Measurements from ENCODE around the gene PATL2.
"Not testable (repeated sequence)": the region's sequence is repeated elsewhere in the genome, so short reads cannot be mapped to it uniquely, and the experiment has no call there.

The PATL2 gene

GRCh38 chr15:44690245-44690644, 20.9 kb downstream of the PATL2 start:
- DNase-seq (ENCODE audit: low read depth in 2 of 2): not testable (repeated sequence)

GRCh38 chr15:44689318-44689717, 21.8 kb downstream of the PATL2 start:
- not testable (repeated sequence) for DNase-seq (ENCODE audit: low read depth in 2 of 2)

GRCh38 chr15:44682809-44683682, 28.1 kb downstream of the PATL2 start:
- peak; percentile 41 to 50 for DNase-seq (ENCODE audit: low read depth in 2 of 2)

GRCh38 chr15:44682211-44682610, 28.9 kb downstream of the PATL2 start:
- no peak for DNase-seq (ENCODE audit: low read depth in 2 of 2)

- no peak for DNase-seq (ENCODE audit: low read depth in 2 of 2)
Observed at GRCh38 chr15:44676676-44677075, 34.4 kb downstream of the PATL2 start.

- DNase-seq (ENCODE audit: low read depth in 2 of 2): no peak
Observed at GRCh38 chr15:44675911-44676310, 35.2 kb downstream of the PATL2 start.

- DNase-seq (ENCODE audit: low read depth in 2 of 2): no peak
Observed at GRCh38 chr15:44673639-44674038, 37.5 kb downstream of the PATL2 start.

- no peak for DNase-seq (ENCODE audit: low read depth in 2 of 2)
Observed at GRCh38 chr15:44670087-44670950, 40.8 kb downstream of the PATL2 start.

GRCh38 chr15:44668921-44669320, 42.2 kb downstream of the PATL2 start:
- no peak for DNase-seq (ENCODE audit: low read depth in 2 of 2)

- DNase-seq (ENCODE audit: low read depth in 2 of 2): no peak
Observed at GRCh38 chr15:44667039-44667360, 44.1 kb downstream of the PATL2 start.

GRCh38 chr15:44666210-44667038, 44.7 kb downstream of the PATL2 start:
- no peak for DNase-seq (ENCODE audit: low read depth in 2 of 2)

- DNase-seq (ENCODE audit: low read depth in 2 of 2): peak; percentile 88 to 95
Observed at GRCh38 chr15:44663410-44664308, 47.5 kb downstream of the PATL2 start, which contains the start of gene SPG11. Gene SPG11 (minus strand): TSS chr15:44663662. CDS start chr15:44663647, 15 bp downstream.

GRCh38 chr15:44662478-44663409, 48.4 kb downstream of the PATL2 start:
- peak; percentile 62 to 68 for DNase-seq (ENCODE audit: low read depth in 2 of 2)

GRCh38 chr15:44661576-44661975, 49.5 kb downstream of the PATL2 start:
- no peak for DNase-seq (ENCODE audit: low read depth in 2 of 2)

- no peak for DNase-seq (ENCODE audit: low read depth in 2 of 2)
Observed at GRCh38 chr15:44659056-44659455, 52.1 kb downstream of the PATL2 start.

- no peak for DNase-seq (ENCODE audit: low read depth in 2 of 2)
Observed at GRCh38 chr15:44657378-44657777, 53.7 kb downstream of the PATL2 start.

GRCh38 chr15:44656913-44657312, 54.2 kb downstream of the PATL2 start:
- no peak for DNase-seq (ENCODE audit: low read depth in 2 of 2)

GRCh38 chr15:44656298-44656697, 54.8 kb downstream of the PATL2 start:
- no peak for DNase-seq (ENCODE audit: low read depth in 2 of 2)

- no peak for DNase-seq (ENCODE audit: low read depth in 2 of 2)
Observed at GRCh38 chr15:44654858-44655257, 56.3 kb downstream of the PATL2 start.

GRCh38 chr15:44647637-44648036, 63.5 kb downstream of the PATL2 start:
- DNase-seq (ENCODE audit: low read depth in 2 of 2): no peak
